K562 (cell line): ENCODE results near the gene GNAQ. TPM values are rescaled to one million over a fixed set of nuclear protein-coding genes. Genes with fewer than 3 reads are reported as not detected.
A peak's percentile ranks its signal among the peaks of the same experiment; 100 is the strongest.

Experiments used
- ATAC-seq: fragments of 200-7000 bp; cut with Tn5 transposase; 3 replicates; pipeline ENCODE4 v1.9.1; 2020; ENCODE audit warnings: moderate library complexity
- BruUV-seq: library from RNA; stranded (reverse); fragments of 400-500 nt; replicated peaks from 2 replicates; lab custom pipeline; 2021; lab: Mats Ljungman, UMichigan
- CTCF ChIA-PET: fragments of 300-600 bp; formaldehyde crosslinking; extraction: SDS; loops from one replicate; lab custom pipeline; 2021; ENCODE audit warnings: low intra/inter-chr PET ratio; lab: Yijun Ruan, JAX
- POLR2A ChIA-PET: fragments of 300-600, 350-650 bp; sonication (Branson Sonifier 250); formaldehyde crosslinking; extraction: SDS; loops from one replicate; lab custom pipeline; 2021; ENCODE audit warnings: antibody characterized with exemption, inconsistent platforms; lab: Yijun Ruan, JAX
- DNase-seq, 4 experiments: peaks; one replicate each; pipeline versions ENCODE4 v3.0.0 to v3.0.0-alpha.2; 2011 to 2018; ENCODE audit warnings: low spot score in 3 of 4, mixed read lengths in 3 of 4; ENCODE audit errors: extremely low read depth in 1 of 4
- FAIRE-seq: peaks from 2 replicates; lab custom pipeline; 2011; peaks lifted over from hg19 to GRCh38; lab: Jason Lieb, UNC
- H2AFZ ChIP-seq: 2 replicates; pipeline ENCODE4 v1.6.0; 2011; ENCODE audit warnings: low read depth, low read length, control low read depth, inconsistent platforms
- H3K27ac ChIP-seq: fragments of 200-600 bp; 3 replicates; pipeline ENCODE4 v1.8.0; 2011; ENCODE audit warnings: low read depth, mild to moderate bottlenecking, control low read depth, inconsistent platforms, low read length, moderate library complexity, mixed read lengths; ENCODE audit errors: extremely low read depth
- H3K27me3 ChIP-seq, 2 experiments: fragments of 300-600 bp in 1 of 2; 2 replicates in 1 of 2; 3 replicates in 1 of 2; pipeline versions ENCODE4 v1.6.0 to v1.8.0; 2011; ENCODE audit warnings: inconsistent platforms in 2 of 2, low read length in 2 of 2, mild to moderate bottlenecking in 1 of 2, mixed read lengths in 1 of 2, moderate library complexity in 1 of 2; ENCODE audit not compliant: control insufficient read depth in 2 of 2, insufficient read depth in 2 of 2
- H3K36me3 ChIP-seq: fragments of 300-600 bp; 3 replicates; pipeline ENCODE4 v1.8.0; 2011; ENCODE audit warnings: mild to moderate bottlenecking, low read length, inconsistent platforms; ENCODE audit not compliant: control insufficient read depth, insufficient read depth
- H3K4me1 ChIP-seq, 2 experiments: fragments of 200-600 bp in 1 of 2; replicated peaks in 1 of 2; 2 replicates in 1 of 2; 3 replicates in 1 of 2; pipeline versions ENCODE4 v1.5.1 to v1.8.0; 2011; ENCODE audit warnings: inconsistent platforms in 2 of 2, low read length in 2 of 2, mild to moderate bottlenecking in 1 of 2, mixed read lengths in 1 of 2, moderate library complexity in 1 of 2; ENCODE audit not compliant: control insufficient read depth in 2 of 2, insufficient read depth in 2 of 2
- H3K4me2 ChIP-seq: 2 replicates; pipeline ENCODE4 v1.6.1; 2011; ENCODE audit warnings: low read length, control low read depth, inconsistent platforms, mixed read lengths; ENCODE audit not compliant: insufficient read depth
- H3K4me3 ChIP-seq: fragments of 200-600 bp; sonication (generic), shearing (Covaris generic); 2 replicates; pipeline ENCODE4 v1.5.1; 2016; ENCODE audit warnings: control low read depth, inconsistent platforms
- H3K79me2 ChIP-seq: fragments of 200-600 bp; 3 replicates; pipeline ENCODE4 v1.8.0; 2011; ENCODE audit warnings: low read length, inconsistent platforms; ENCODE audit not compliant: control insufficient read depth, insufficient read depth
- H3K9ac ChIP-seq, 2 experiments: 2 replicates each; pipeline versions ENCODE4 v1.6.0 to v1.6.1; 2011; ENCODE audit warnings: low read depth in 2 of 2, low read length in 2 of 2, control low read depth in 1 of 2, inconsistent platforms in 1 of 2, mild to moderate bottlenecking in 1 of 2, mixed read lengths in 1 of 2; ENCODE audit not compliant: insufficient read depth in 1 of 2
- H3K9me1 ChIP-seq: one replicate; pipeline ENCODE4 v1.6.0; 2011; ENCODE audit warnings: inconsistent platforms, mild to moderate bottlenecking, low read length, moderate library complexity; ENCODE audit not compliant: control insufficient read depth, insufficient read depth
- H3K9me3 ChIP-seq: replicated peaks from 2 replicates; pipeline ENCODE4 v1.5.1; 2011; ENCODE audit warnings: low read depth, low read length, inconsistent platforms; ENCODE audit not compliant: control insufficient read depth, insufficient read depth
- H4K20me1 ChIP-seq: replicated peaks from 2 replicates; pipeline ENCODE4 v1.6.1; 2011; ENCODE audit warnings: low read length, inconsistent platforms, mixed read lengths; ENCODE audit not compliant: control insufficient read depth, insufficient read depth
- CSDE1 ChIP-seq, 2 experiments: fragments of 450-650 bp; IDR thresholded peaks; 2 replicates each; pipeline ENCODE4 v1.6.1; 2016; ENCODE audit warnings: mild to moderate bottlenecking in 1 of 2
- E2F3 ChIP-seq: fragments of 250-450 bp; sonication (Bioruptor Pico); IDR thresholded peaks from 2 replicates; pipeline ENCODE4 v1.4.0; 2020; ENCODE audit warnings: mild to moderate bottlenecking
- GATAD2B ChIP-seq: fragments of 450-650 bp; IDR thresholded peaks from 2 replicates; pipeline ENCODE4 v1.6.1; 2017; ENCODE audit warnings: mild to moderate bottlenecking, borderline replicate concordance
- HDGF ChIP-seq: fragments of 450-650 bp; IDR thresholded peaks from 2 replicates; pipeline ENCODE4 v1.6.1; 2016
- HMBOX1 ChIP-seq: sonication (generic); IDR thresholded peaks from 2 replicates; pipeline ENCODE4 v1.6.1; 2016
- HMGXB4 ChIP-seq: sonication (generic); formaldehyde crosslinking; IDR thresholded peaks from 2 replicates; pipeline ENCODE4 v1.8.1; 2023; ENCODE audit warnings: mild to moderate bottlenecking, missing genetic modification reagents
- IFI16 ChIP-seq: fragments of 250-450 bp; sonication (Bioruptor Pico); IDR thresholded peaks from 2 replicates; pipeline ENCODE4 v2.1.2; 2022; ENCODE audit warnings: mild to moderate bottlenecking, inconsistent platforms
- LEF1 ChIP-seq: fragments of 450-650 bp; IDR thresholded peaks from 2 replicates; pipeline ENCODE4 v1.6.1; 2016; ENCODE audit warnings: mild to moderate bottlenecking
- PTRF ChIP-seq: fragments of 450-650 bp; IDR thresholded peaks from 2 replicates; pipeline ENCODE4 v1.6.1; 2016; ENCODE audit warnings: mild to moderate bottlenecking, missing genetic modification characterization, missing compliant biosample characterization
- SPI1 ChIP-seq: IDR thresholded peaks from 2 replicates; pipeline ENCODE4 v1.6.1; 2011; ENCODE audit warnings: low read depth, low read length, control low read depth, borderline replicate concordance
- TFAM ChIP-seq: fragments of 250-450 bp; sonication (Bioruptor Pico); conservative IDR thresholded peaks from 2 replicates; pipeline ENCODE4 v1.5.0; 2021; ENCODE audit warnings: mild to moderate bottlenecking, moderate library complexity
- ZBTB8A ChIP-seq: fragments of 450-650 bp; IDR thresholded peaks from 2 replicates; pipeline ENCODE4 v1.6.1; 2018; ENCODE audit warnings: mild to moderate bottlenecking, moderate library complexity; ENCODE audit not compliant: partially characterized antibody
- ZNF589 ChIP-seq: fragments of 200-800 bp; sonication (Bioruptor generic); IDR thresholded peaks from 2 replicates; pipeline ENCODE4 v1.6.1; 2016; ENCODE audit warnings: low read depth, missing genetic modification characterization, missing compliant biosample characterization
- ZNF75A ChIP-seq: fragments of 450-650 bp; formaldehyde crosslinking; IDR thresholded peaks from 2 replicates; pipeline ENCODE4 v1.4.0; 2020; ENCODE audit warnings: mild to moderate bottlenecking
- WGBS: fragments of 100-300 bp; shearing (Covaris generic); methylation state at CpG from one replicate; pipeline ENCODE4 v1.1.6; 2016; ENCODE audit warnings: low coverage, mixed read lengths; ENCODE audit not compliant: insufficient coverage; ENCODE audit errors: missing lambda C conversion rate; 5-methylcytosine and 5-hydroxymethylcytosine counted together
- in situ Hi-C: fragments of 300-500 bp; cut with MboI; formaldehyde crosslinking; loops from 4 replicates; pipeline ENCODE4 v1.15.0; 2018; ENCODE audit warnings: inconsistent platforms, mixed read lengths
- intact Hi-C: fragments of 100-400 bp; cut with micrococcal nuclease; formaldehyde crosslinking; loops from 2 replicates; pipeline ENCODE4 v1.14.2; 2022
- polyA plus RNA-seq, 8 experiments: library from polyadenylated mRNA; depleted of rRNA in 4 of 8; stranded (reverse) in 5 of 8; unstranded in 3 of 8; fragments of >200 nt; fragmentation: Nextera tagmentation in 2 of 8; fragmentation: Illumina TruSeq in 1 of 8; extraction: Ambion mirVana in 2 of 8; extraction: Trizol in 1 of 8; gene quantifications; 2 replicates each; pipeline versions ENCODE4 v1.2.1 to v1.2.3, GENCODE V29; 2011 to 2014; ENCODE audit warnings: inconsistent platforms in 1 of 8, missing spikeins in 1 of 8
- total RNA-seq, 7 experiments: library from RNA; depleted of rRNA in 6 of 7; stranded (reverse); fragments of >200 nt in 6 of 7; fragmentation: Illumina TruSeq in 2 of 7; extraction: Trizol in 2 of 7; gene quantifications; 2 replicates each; pipeline versions ENCODE4 v1.2.1 to v1.2.3, GENCODE V29; 2011 to 2021; ENCODE audit warnings: low replicate concordance in 1 of 7

GNAQ gene
- total and polyA plus RNA-seq, 9 of the 15 experiments (the other 6 are each of a cell fraction or from before 2014, with no cell fraction given) = 4.8 to 27.9 (median 17.5) TPM

GRCh38 chr9:78023003-78023741 lies 8.4 kb downstream of the GNAQ start:
- 0 out of 2 replicates have a peak, but pooled peaks have one; percentile 55 for TF ChIP-seq SPI1
- TF ChIP-seq ZNF75A (CRISPR knock-in tag) = no peak
- no peak for TF ChIP-seq LEF1
- TF ChIP-seq HMGXB4 = no peak
- TF ChIP-seq TFAM (CRISPR knock-in tag) = no peak
- no peak for TF ChIP-seq IFI16
- TF ChIP-seq CSDE1 (IDR thresholded peaks at IDR 0.05) = no peak
- TF ChIP-seq E2F3 (CRISPR knock-in tag) = no peak
- no peak for TF ChIP-seq PTRF (tag)
- no peak for TF ChIP-seq GATAD2B
- no peak for TF ChIP-seq HDGF
- peak; percentile 85 for TF ChIP-seq HMBOX1
- no peak for TF ChIP-seq ZNF589 (CRISPR knock-in tag)
- TF ChIP-seq ZBTB8A = no peak
- Histone ChIP-seq H3K27me3 (no peaks in the 10 kb centered on the region), H3K27ac (peak overlapping the region; percentile 49; the same call in 2 of the 3 replicates), H3K9me3 (no peaks in the 10 kb centered on the region), H3K79me2 (peaks cover 98% of the 10 kb centered on the region), H3K4me2 (peak overlapping the region; percentile 65), H3K4me3 (no peak overlapping the region), H3K4me1 (peaks cover 8 to 34% of the 10 kb centered on the region in 2 experiments; a peak in 4 of 5 replicates), H4K20me1 (no peaks in the 10 kb centered on the region), H3K9ac (peak overlapping the region; percentile 38 to 61; a peak in 2 of 4 replicates), H3K36me3 (peaks cover 6% of the 10 kb centered on the region; the same call in 2 of the 3 replicates), H2AFZ (no peak overlapping the region), H3K9me1 (no peaks in the 10 kb centered on the region)
- no TSS peak for BruUV-seq
- intact Hi-C loops (no loop called here), in situ Hi-C loops (no loop called here)
- no peak for DNase-seq
- peak; percentile 67 for FAIRE-seq
- 10% methylated on average over 5 of the region's 5 CpGs for WGBS
- CTCF ChIA-PET = no interaction called here
- peak; percentile 18; the same call in 1 of the 3 replicates for ATAC-seq
- POLR2A ChIA-PET = interaction anchor here (1.0 kb wide), 1 partner anchor 29 kb away, joined by 3 read pairs; no protein-coding TSS in a partner anchor
